Liver (tissue), 9 donors: ENCODE results near the gene ATP11A. TPM values are rescaled to one million over a fixed set of nuclear protein-coding genes. Genes with fewer than 3 reads are reported as not detected.

Experiments used
- DNase-seq: peaks from one replicate; pipeline ENCODE4 v3.0.0-alpha.2; 2017; ENCODE audit warnings: low spot score
- H3K27ac ChIP-seq, 2 donors: one replicate each; pipeline ENCODE4 v1.7.0; 2013; ENCODE audit warnings: inconsistent platforms in 2 of 2, low read length in 2 of 2, control low read depth in 1 of 2, low read depth in 1 of 2, mild to moderate bottlenecking in 1 of 2
- H3K27me3 ChIP-seq, 4 donors: one replicate each; pipeline versions ENCODE4 v1.6.1 to v1.7.0; 2013; ENCODE audit warnings: low read length in 3 of 4, inconsistent platforms in 1 of 4, mild to moderate bottlenecking in 1 of 4, moderate library complexity in 1 of 4; ENCODE audit not compliant: control insufficient read depth in 4 of 4, insufficient read depth in 4 of 4
- H3K36me3 ChIP-seq, 4 donors: one replicate each; pipeline versions ENCODE4 v1.6.1 to v1.7.0; 2013; ENCODE audit warnings: low read length in 3 of 4, mild to moderate bottlenecking in 3 of 4, low read depth in 1 of 4, moderate library complexity in 1 of 4; ENCODE audit not compliant: control insufficient read depth in 4 of 4, insufficient read depth in 3 of 4
- H3K4me1 ChIP-seq, 4 donors: one replicate each; pipeline versions ENCODE4 v1.6.1 to v1.7.0; 2013; ENCODE audit warnings: low read length in 3 of 4, mild to moderate bottlenecking in 3 of 4, moderate library complexity in 1 of 4; ENCODE audit not compliant: control insufficient read depth in 4 of 4, insufficient read depth in 4 of 4
- H3K4me3 ChIP-seq, 3 donors: one replicate each; pipeline versions ENCODE4 v1.6.1 to v1.7.0; 2013; ENCODE audit warnings: low read length in 3 of 3, control low read depth in 1 of 3, low read depth in 1 of 3, mild to moderate bottlenecking in 1 of 3
- H3K9ac ChIP-seq, 2 donors: one replicate each; pipeline ENCODE4 v1.7.0; 2013; ENCODE audit warnings: low read length in 2 of 2, mild to moderate bottlenecking in 2 of 2, moderate library complexity in 2 of 2, control low read depth in 1 of 2, low read depth in 1 of 2
- H3K9me3 ChIP-seq, 4 donors: one replicate each; pipeline versions ENCODE4 v1.6.1 to v1.7.0; 2013; ENCODE audit warnings: low read length in 3 of 4; ENCODE audit not compliant: control insufficient read depth in 4 of 4
- ATF3 ChIP-seq: IDR thresholded peaks from 2 replicates; pipeline ENCODE4 v1.6.1; 2016; ENCODE audit warnings: antibody characterized with exemption
- FOXA1 ChIP-seq: IDR thresholded peaks from 2 replicates; pipeline ENCODE4 v1.6.1; 2016; ENCODE audit warnings: antibody characterized with exemption
- FOXA2 ChIP-seq: IDR thresholded peaks from 2 replicates; pipeline ENCODE4 v1.6.1; 2016; ENCODE audit warnings: antibody characterized with exemption
- GABPA ChIP-seq, 2 donors: IDR thresholded peaks in 1 of 2; conservative IDR thresholded peaks in 1 of 2; 2 replicates each; pipeline ENCODE4 v1.6.1; 2016; ENCODE audit warnings: antibody characterized with exemption in 2 of 2, mild to moderate bottlenecking in 1 of 2, moderate library complexity in 1 of 2
- HNF4A ChIP-seq, 2 donors: conservative IDR thresholded peaks; 2 replicates each; pipeline ENCODE4 v1.6.1; 2016; ENCODE audit warnings: antibody characterized with exemption in 2 of 2, mild to moderate bottlenecking in 2 of 2
- HNF4G ChIP-seq: IDR thresholded peaks from 2 replicates; pipeline ENCODE4 v1.6.1; 2016; ENCODE audit warnings: antibody characterized with exemption
- JUND ChIP-seq, 2 donors: IDR thresholded peaks; 2 replicates each; pipeline ENCODE4 v1.6.1; 2016; ENCODE audit warnings: antibody characterized with exemption in 2 of 2
- NR2F2 ChIP-seq: IDR thresholded peaks from 2 replicates; pipeline ENCODE4 v1.6.1; 2016; ENCODE audit warnings: antibody characterized with exemption
- RAD21 ChIP-seq, 2 donors: IDR thresholded peaks; 2 replicates each; pipeline ENCODE4 v1.6.1; 2016; ENCODE audit warnings: antibody characterized with exemption in 2 of 2, mild to moderate bottlenecking in 2 of 2
- RXRA ChIP-seq, 2 donors: IDR thresholded peaks; 2 replicates each; pipeline ENCODE4 v1.6.1; 2017 to 2018; ENCODE audit warnings: antibody characterized with exemption in 2 of 2, mild to moderate bottlenecking in 1 of 2
- SP1 ChIP-seq: IDR thresholded peaks from 2 replicates; pipeline ENCODE4 v1.6.1; 2018; ENCODE audit warnings: antibody characterized with exemption, mild to moderate bottlenecking
- WGBS: extraction: QIAGEN DNeasy Blood & Tissue Kit; methylation state at CpG from one replicate; pipeline ENCODE4 v1.1.7; 2013; 5-methylcytosine and 5-hydroxymethylcytosine counted together
- polyA plus RNA-seq, 2 donors: library from polyadenylated mRNA; stranded (reverse) in 1 of 2; unstranded in 1 of 2; fragments of 200-250 nt in 1 of 2; fragments of >200 nt in 1 of 2; fragmentation: Nextera tagmentation in 1 of 2; extraction: Ambion mirVana in 1 of 2; gene quantifications; one replicate each; pipeline versions ENCODE4 v1.2.1 to v1.2.3, GENCODE V29; 2013 to 2015
- total RNA-seq, 2 donors: library from RNA; depleted of rRNA; stranded (reverse); fragments of >200 nt; gene quantifications; one replicate each; pipeline ENCODE4 v1.2.3, GENCODE V29; 2014
- TF ChIP-seq, protein P1 (sequence below): IDR thresholded peaks from 2 replicates; pipeline ENCODE4 v1.6.1; 2016; ENCODE audit warnings: antibody characterized with exemption
- donor health status: healthy.
- donor health status: healthy.
- donor health status: healthy.
- donor health status: healthy.
- donor health status: healthy.

The ATP11A gene
- total and polyA plus RNA-seq, 4 donors = 8.7 to 27.9 (median 13.8) TPM

DNA sequence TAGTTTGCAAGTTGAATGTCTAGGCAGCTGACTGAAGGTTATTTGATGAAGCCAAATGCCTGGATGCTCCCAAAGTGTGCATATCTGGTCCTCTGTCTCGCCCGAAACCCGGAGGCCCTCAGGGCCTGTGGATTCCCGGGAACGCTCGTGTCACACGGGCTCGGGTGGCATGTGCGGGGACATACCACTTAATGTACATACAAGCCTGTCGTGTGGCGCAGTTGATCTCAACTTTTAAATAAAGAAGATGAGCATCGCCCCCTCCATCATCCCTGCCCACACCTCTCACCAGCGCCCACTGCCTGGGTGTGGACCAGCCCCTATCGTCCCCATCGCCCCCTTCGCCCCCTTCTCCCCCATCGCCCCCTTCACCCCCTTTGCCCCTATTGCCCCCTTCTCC is 33.9 kb downstream of the ATP11A start (continued):
- no peak for TF ChIP-seq RXRA (IDR thresholded peaks at IDR 0.05)

GRCh38 chr13:112724788-112725345 is 35.0 kb downstream of the ATP11A start:
- WGBS = 94% methylated on average over 12 of the region's 12 CpGs
- Histone ChIP-seq H3K27ac (no peak overlapping the region), H3K9ac (no peak overlapping the region), H3K27me3 (no peaks in the 10 kb centered on the region), H3K36me3 (no peaks in the 10 kb centered on the region), H3K4me1 (peaks cover 0 to 6% (median 1%) of the 10 kb centered on the region in 4 donors), H3K9me3 (no peaks in the 10 kb centered on the region), H3K4me3 (no peak overlapping the region)
- no peak for DNase-seq
- no peak for TF ChIP-seq HNF4A (conservative IDR thresholded peaks at IDR 0.05)
- no peak for TF ChIP-seq JUND (IDR thresholded peaks at IDR 0.05)
- no peak for TF ChIP-seq SP1
- no peak for TF ChIP-seq HNF4G
- TF ChIP-seq NR2F2 = no peak
- no peak for TF ChIP-seq ATF3

GRCh38 chr13:112725346-112726015 is 35.6 kb downstream of the ATP11A start:
- Histone ChIP-seq H3K27me3 (no peaks in the 10 kb centered on the region), H3K9ac (no peak overlapping the region), H3K36me3 (no peaks in the 10 kb centered on the region), H3K9me3 (no peaks in the 10 kb centered on the region), H3K4me3 (no peak overlapping the region), H3K4me1 (peaks cover 0 to 6% (median 1%) of the 10 kb centered on the region in 4 donors), H3K27ac (no peak overlapping the region)
- DNase-seq = no peak
- no peak for TF ChIP-seq GABPA (IDR thresholded peaks at IDR 0.05 in 1 of 2, conservative IDR thresholded peaks at IDR 0.05 in 1 of 2)
- TF ChIP-seq RAD21 (IDR thresholded peaks at IDR 0.05) = no peak
- no peak for TF ChIP-seq FOXA1
- no peak for TF ChIP-seq NR2F2
- TF ChIP-seq, protein P1, sequence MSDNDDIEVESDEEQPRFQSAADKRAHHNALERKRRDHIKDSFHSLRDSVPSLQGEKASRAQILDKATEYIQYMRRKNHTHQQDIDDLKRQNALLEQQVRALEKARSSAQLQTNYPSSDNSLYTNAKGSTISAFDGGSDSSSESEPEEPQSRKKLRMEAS = no peak
- no peak for TF ChIP-seq RXRA (IDR thresholded peaks at IDR 0.05)
- TF ChIP-seq FOXA2 = no peak
- WGBS = 79% methylated on average over 18 of the region's 18 CpGs

DNA sequence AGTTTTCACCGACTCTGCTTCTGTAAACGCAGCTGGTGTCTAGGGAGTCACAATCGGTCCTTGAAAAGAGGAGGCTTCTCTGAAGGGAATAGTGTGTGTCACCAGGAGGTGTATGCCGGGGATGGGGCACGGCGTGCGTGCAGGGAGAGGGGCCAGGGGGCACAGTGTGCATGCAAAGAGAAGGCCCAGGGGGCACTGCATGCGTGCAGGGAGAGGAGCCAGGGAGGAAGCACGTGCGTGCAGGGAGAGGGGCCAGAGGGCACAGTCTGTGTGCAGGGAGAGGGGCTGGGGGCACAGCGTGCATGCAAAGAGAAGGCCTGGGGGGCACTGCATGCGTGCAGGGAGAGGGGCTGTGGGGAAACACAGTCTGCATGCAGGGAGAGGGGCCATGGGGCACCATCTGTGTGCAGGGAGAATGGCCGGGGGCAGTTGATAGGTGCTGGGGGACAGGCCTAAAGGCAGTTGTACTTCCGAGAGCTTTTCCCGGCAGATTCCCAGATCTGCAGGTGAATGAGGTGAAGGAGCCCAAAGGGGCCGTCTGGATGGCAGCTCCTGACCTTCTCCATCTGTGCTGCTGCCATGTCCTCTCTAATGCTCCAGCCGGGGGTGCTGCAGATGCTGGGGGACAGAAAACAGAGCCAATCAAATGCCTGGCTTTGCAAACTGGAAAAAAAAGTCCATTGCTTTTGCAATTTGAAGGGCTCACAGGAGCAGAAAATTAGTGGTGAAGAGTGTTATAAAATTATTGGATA is 36.4 kb downstream of the ATP11A start:
- Histone ChIP-seq H3K4me1 (peaks cover 0 to 6% (median 1%) of the 10 kb centered on the region in 4 donors), H3K4me3 (no peak overlapping the region), H3K9me3 (no peaks in the 10 kb centered on the region), H3K27me3 (no peaks in the 10 kb centered on the region), H3K9ac (no peak overlapping the region), H3K36me3 (no peaks in the 10 kb centered on the region), H3K27ac (no peak overlapping the region)
- TF ChIP-seq HNF4G = no peak
- DNase-seq = no peak
- 79% methylated on average over 17 of the region's 17 CpGs for WGBS
